Measurements from ENCODE around the gene KAT2B. TPM values are rescaled to one million over a fixed set of nuclear protein-coding genes. Genes with fewer than 3 reads are reported as not detected.

The KAT2B gene
- total and polyA plus RNA-seq, 2 experiments from 2014 or later = 10.0 to 18.6 TPM

GRCh38 chr3:20038699-20039465 is 1.4 kb upstream of the KAT2B start:
- peak overlapping the region; percentile 84 for H3K27ac ChIP-seq
- no peaks in the 10 kb centered on the region for H3K36me3 ChIP-seq
- no peaks in the 10 kb centered on the region for H3K27me3 ChIP-seq
- DNase-seq (ENCODE audit: low read depth in 1 of 2, low spot score in 1 of 2) = peak in 1 of 2 donors; percentile 19
- no peak for TF ChIP-seq CTCF (IDR thresholded peaks at IDR 0.05; ENCODE audit: low read depth, low read length)
- no peaks in the 10 kb centered on the region for H3K9me3 ChIP-seq (ENCODE audit: low read depth)
- peaks cover 21% of the 10 kb centered on the region for H3K4me1 ChIP-seq (ENCODE audit: low read depth)
- H3K4me3 ChIP-seq = peak overlapping the region; percentile 60

DNA sequence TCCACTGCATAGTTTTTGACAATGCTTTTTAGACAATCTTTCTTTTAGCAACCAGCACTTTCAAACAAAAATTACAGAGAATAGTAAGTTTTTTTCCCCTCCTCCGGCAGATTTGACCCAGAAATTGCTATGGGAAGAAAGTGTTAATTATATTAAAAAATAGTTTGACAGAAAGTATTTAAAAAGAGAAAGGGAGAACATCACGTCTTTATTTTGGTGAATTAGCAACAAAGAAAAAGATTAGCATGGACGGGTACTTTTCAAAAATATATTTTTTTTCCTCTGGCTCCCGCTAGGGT is 831 bp upstream of the KAT2B start:
- Histone ChIP-seq H3K27me3 (no peaks in the 10 kb centered on the region), H3K9me3 (ENCODE audit: low read depth) (no peaks in the 10 kb centered on the region), H3K36me3 (no peaks in the 10 kb centered on the region), H3K4me1 (ENCODE audit: low read depth) (peaks cover 21% of the 10 kb centered on the region), H3K4me3 (peak overlapping the region; percentile 60), H3K27ac (peak overlapping the region; percentile 84)
- no peak for TF ChIP-seq CTCF (IDR thresholded peaks at IDR 0.05; ENCODE audit: low read depth, low read length)
- DNase-seq (ENCODE audit: low read depth in 1 of 2, low spot score in 1 of 2) = no peak

- peak overlapping the region; percentile 60 for H3K4me3 ChIP-seq
- peaks cover 21% of the 10 kb centered on the region for H3K4me1 ChIP-seq (ENCODE audit: low read depth)
- peak overlapping the region; percentile 75 for H3K27ac ChIP-seq
- H3K36me3 ChIP-seq = no peaks in the 10 kb centered on the region
- H3K9me3 ChIP-seq (ENCODE audit: low read depth) = no peaks in the 10 kb centered on the region
- peak; percentile 24 for TF ChIP-seq CTCF (IDR thresholded peaks at IDR 0.05; ENCODE audit: low read depth, low read length)
- DNase-seq (ENCODE audit: low read depth in 1 of 2, low spot score in 1 of 2) = peak; percentile 79 to 83
- H3K27me3 ChIP-seq = no peaks in the 10 kb centered on the region
Measured at GRCh38 chr3:20040548-20041196, 426 bp downstream of the KAT2B start.

DNA sequence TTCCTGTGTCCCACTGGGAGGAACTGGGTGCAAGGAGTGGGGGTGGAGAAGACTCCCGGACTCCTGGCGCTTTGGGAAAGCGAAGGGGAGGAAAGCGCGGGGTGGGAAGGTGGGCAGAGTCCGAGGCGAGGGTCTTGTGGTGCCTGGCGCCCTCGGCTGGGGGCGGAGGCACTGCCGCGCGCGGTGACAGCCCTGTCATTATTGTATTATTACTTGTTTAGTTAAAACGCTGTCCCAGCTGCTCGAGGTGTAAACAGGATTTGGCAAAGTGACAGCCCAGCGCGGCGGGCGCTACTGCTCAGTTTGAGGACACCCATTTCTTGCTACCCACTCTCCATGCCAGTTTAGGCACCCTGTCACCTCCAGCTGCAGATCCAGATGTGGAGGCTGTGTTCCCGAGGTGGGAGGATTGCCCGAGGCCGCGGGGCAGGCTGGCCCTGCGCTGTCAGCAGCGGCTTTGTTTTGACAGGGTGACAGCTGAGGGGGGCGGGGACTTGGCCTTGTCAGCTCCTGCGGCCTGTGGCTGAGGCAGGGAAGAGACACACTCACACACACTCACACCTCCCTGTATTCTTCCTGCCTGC is 1.0 kb downstream of the KAT2B start:
- Histone ChIP-seq H3K27ac (peak overlapping the region; percentile 75), H3K4me1 (ENCODE audit: low read depth) (peaks cover 21% of the 10 kb centered on the region), H3K9me3 (ENCODE audit: low read depth) (no peaks in the 10 kb centered on the region), H3K27me3 (no peaks in the 10 kb centered on the region), H3K36me3 (no peaks in the 10 kb centered on the region), H3K4me3 (peak overlapping the region; percentile 60)
- no peak for TF ChIP-seq CTCF (IDR thresholded peaks at IDR 0.05; ENCODE audit: low read depth, low read length)
- DNase-seq (ENCODE audit: low read depth in 1 of 2, low spot score in 1 of 2) = peak; percentile 72 to 91

GRCh38 chr3:20042331-20042730 is 2.1 kb downstream of the KAT2B start:
- no peaks in the 10 kb centered on the region for H3K27me3 ChIP-seq
- H3K27ac ChIP-seq = peak overlapping the region; percentile 8
- H3K4me1 ChIP-seq (ENCODE audit: low read depth) = peaks cover 21% of the 10 kb centered on the region
- no peak overlapping the region for H3K4me3 ChIP-seq
- TF ChIP-seq CTCF (IDR thresholded peaks at IDR 0.05; ENCODE audit: low read depth, low read length) = no peak
- no peaks in the 10 kb centered on the region for H3K36me3 ChIP-seq
- H3K9me3 ChIP-seq (ENCODE audit: low read depth) = no peaks in the 10 kb centered on the region
- no peak for DNase-seq (ENCODE audit: low read depth in 1 of 2, low spot score in 1 of 2)
